Naive thymus-derived CD4-positive, alpha-beta T cell (primary cell): Measurements from ENCODE around the gene CCDC85C. TPM values are rescaled to one million over a fixed set of nuclear protein-coding genes. Genes with fewer than 3 reads are reported as not detected.

Experiments
- ATAC-seq: fragments of 150-1000 bp; cut with Tn5 transposase; 2 replicates; pipeline ENCODE4 v1.10.0; 2021; ENCODE audit warnings: mild to moderate bottlenecking, moderate library complexity
- CTCF ChIA-PET: fragments of 350-600 bp; sonication (Branson Sonifier 250); formaldehyde crosslinking; loops from one replicate; lab custom pipeline; 2021; ENCODE audit warnings: antibody characterized with exemption; lab: Charles Lee
- POLR2A ChIA-PET: fragments of 350-600 bp; sonication (Branson Sonifier 250); formaldehyde crosslinking; loops from one replicate; lab custom pipeline; 2021; ENCODE audit warnings: antibody characterized with exemption, inconsistent platforms; lab: Charles Lee
- DNase-seq, 9 donors: peaks; one replicate each; pipeline versions ENCODE4 v3.0.0 to v3.0.0-alpha.2; 2020 to 2022; ENCODE audit warnings: mixed read lengths in 1 of 9
- H3K27ac ChIP-seq: one replicate; pipeline ENCODE4 v1.7.0; 2013; ENCODE audit warnings: mild to moderate bottlenecking, low read depth, low read length, moderate library complexity
- H3K27me3 ChIP-seq, 2 donors: one replicate each; pipeline ENCODE4 v1.7.0; 2013; ENCODE audit warnings: low read length in 2 of 2, mild to moderate bottlenecking in 2 of 2, moderate library complexity in 2 of 2; ENCODE audit not compliant: control insufficient read depth in 2 of 2, insufficient read depth in 2 of 2
- H3K36me3 ChIP-seq, 3 experiments: 1 replicate in 2 of 3; 2 replicates in 1 of 3; pipeline ENCODE4 v1.7.0; 2013; ENCODE audit warnings: low read length in 3 of 3, mild to moderate bottlenecking in 3 of 3, moderate library complexity in 1 of 3; ENCODE audit not compliant: insufficient read depth in 3 of 3, control insufficient read depth in 2 of 3
- H3K4me1 ChIP-seq, 2 donors: one replicate each; pipeline ENCODE4 v1.7.0; 2013; ENCODE audit warnings: low read length in 2 of 2, mild to moderate bottlenecking in 2 of 2, moderate library complexity in 1 of 2; ENCODE audit not compliant: control insufficient read depth in 2 of 2, insufficient read depth in 2 of 2
- H3K4me3 ChIP-seq: 2 replicates; pipeline ENCODE4 v1.7.0; 2013; ENCODE audit warnings: mild to moderate bottlenecking, low read length
- H3K9me3 ChIP-seq, 3 experiments: 1 replicate in 2 of 3; 2 replicates in 1 of 3; pipeline ENCODE4 v1.7.0; 2013; ENCODE audit warnings: low read length in 3 of 3; ENCODE audit not compliant: control insufficient read depth in 2 of 3
- H3K27ac Mint-ChIP-seq, 9 donors: one replicate each; pipeline ENCODE4 v1.8.0; 2020 to 2022; ENCODE audit warnings: mixed read lengths in 9 of 9, mild to moderate bottlenecking in 8 of 9, moderate library complexity in 5 of 9, inconsistent platforms in 2 of 9
- H3K27me3 Mint-ChIP-seq, 5 donors: one replicate each; pipeline ENCODE4 v1.8.0; 2021 to 2022; ENCODE audit warnings: mixed read lengths in 5 of 5, mild to moderate bottlenecking in 1 of 5
- H3K36me3 Mint-ChIP-seq, 5 donors: one replicate each; pipeline ENCODE4 v1.8.0; 2020 to 2022; ENCODE audit warnings: mixed read lengths in 5 of 5, mild to moderate bottlenecking in 3 of 5, inconsistent platforms in 1 of 5
- H3K4me1 Mint-ChIP-seq, 7 donors: one replicate each; pipeline ENCODE4 v1.8.0; 2020 to 2022; ENCODE audit warnings: mixed read lengths in 7 of 7, mild to moderate bottlenecking in 3 of 7, inconsistent platforms in 1 of 7
- H3K4me3 Mint-ChIP-seq, 10 donors: one replicate each; pipeline ENCODE4 v1.8.0; 2020 to 2022; ENCODE audit warnings: mild to moderate bottlenecking in 10 of 10, mixed read lengths in 10 of 10, moderate library complexity in 6 of 10, inconsistent platforms in 2 of 10
- H3K9me3 Mint-ChIP-seq, 11 donors: one replicate each; pipeline ENCODE4 v1.8.0; 2020 to 2022; ENCODE audit warnings: mixed read lengths in 11 of 11, mild to moderate bottlenecking in 4 of 11, inconsistent platforms in 1 of 11, moderate library complexity in 1 of 11
- intact Hi-C, 2 donors: fragments of 100-400 bp; cut with micrococcal nuclease; formaldehyde crosslinking; loops; one replicate each; pipeline ENCODE4 v1.15.1; 2023
- polyA plus RNA-seq, 2 donors: library from polyadenylated mRNA; unstranded; fragments of 300-500 nt; fragmentation: Illumina TruSeq; gene quantifications; one replicate each; pipeline ENCODE4 v1.2.3, GENCODE V29; 2021
- total RNA-seq, 6 experiments: library from RNA in 5 of 6; stranded (reverse) in 5 of 6; gene quantifications; 1 replicate in 5 of 6; 2 replicates in 1 of 6; pipeline ENCODE4 v1.2.3 and lab custom pipeline; 2021 to 2026

Gene CCDC85C
- total and polyA plus RNA-seq, 7 experiments from 2014 or later = 0.76 to 9.9 (median 7.8) TPM

- Histone ChIP-seq H3K4me1 (no peaks in the 10 kb centered on the region), H3K4me3 (no peak overlapping the region), H3K36me3 (no peaks in the 10 kb centered on the region), H3K27ac (no peak overlapping the region), H3K9me3 (no peaks in the 10 kb centered on the region), H3K27me3 (no peaks in the 10 kb centered on the region)
- DNase-seq (no peak), ATAC-seq (no peak)
- Mint-ChIP-seq H3K27me3 (no peaks in the 10 kb centered on the region), H3K4me3 (no peak overlapping the region), H3K4me1 (peaks cover 0 to 21% (median 14%) of the 10 kb centered on the region in 7 donors), H3K9me3 (no peaks in the 10 kb centered on the region), H3K36me3 (no peaks in the 10 kb centered on the region), H3K27ac (no peak overlapping the region)
- ChIA-PET CTCF (no interaction called here), POLR2A (no interaction called here)
- intact Hi-C loops = no loop called here
Measured at GRCh38 chr14:99544991-99545390, 59.0 kb downstream of the CCDC85C start.

DNA sequence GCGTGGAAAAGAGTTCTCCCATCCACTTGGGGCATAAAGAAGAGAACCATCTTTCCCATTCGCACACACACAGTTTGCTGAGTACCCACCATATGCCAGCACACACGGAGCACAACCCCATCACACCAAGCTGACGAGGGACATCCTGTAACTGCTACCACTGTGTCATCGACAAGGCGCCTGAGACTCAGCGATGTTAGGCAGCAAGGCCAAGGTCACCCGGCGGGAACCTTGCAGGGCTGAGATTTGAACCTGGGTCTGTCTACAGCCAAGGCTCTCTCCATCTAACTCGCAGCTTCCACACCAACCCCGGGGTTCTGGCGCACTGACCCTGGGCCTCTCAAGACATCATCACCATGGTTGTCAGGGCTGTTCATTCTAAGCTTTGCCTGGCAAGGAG, 60.0 kb downstream of the CCDC85C start:
- H3K4me3 ChIP-seq = no peak overlapping the region
- Mint-ChIP-seq H3K4me3 (no peak overlapping the region), H3K4me1 (peaks cover 0 to 21% (median 14%) of the 10 kb centered on the region in 7 donors), H3K27me3 (no peaks in the 10 kb centered on the region), H3K27ac (peak overlapping the region in 1 of 9 donors; percentile 24), H3K36me3 (no peaks in the 10 kb centered on the region), H3K9me3 (no peaks in the 10 kb centered on the region)
- DNase-seq (no peak), ATAC-seq (no peak)
- no peaks in the 10 kb centered on the region for H3K36me3 ChIP-seq
- H3K27me3 ChIP-seq = no peaks in the 10 kb centered on the region
- no peaks in the 10 kb centered on the region for H3K4me1 ChIP-seq
- H3K27ac ChIP-seq = no peak overlapping the region
- intact Hi-C loops = no loop called here
- CTCF ChIA-PET = no interaction called here
- no peaks in the 10 kb centered on the region for H3K9me3 ChIP-seq
- POLR2A ChIA-PET = no interaction called here

- ATAC-seq = no peak
- ChIA-PET POLR2A (no interaction called here), CTCF (no interaction called here)
Measured at GRCh38 chr14:99543370-99543769, 60.6 kb downstream of the CCDC85C start.

GRCh38 chr14:99542566-99542965, 61.4 kb downstream of the CCDC85C start:
- Mint-ChIP-seq H3K9me3 (no peaks in the 10 kb centered on the region), H3K27me3 (no peaks in the 10 kb centered on the region), H3K4me1 (peaks cover 0 to 21% (median 15%) of the 10 kb centered on the region in 7 donors), H3K36me3 (no peaks in the 10 kb centered on the region), H3K4me3 (no peak overlapping the region), H3K27ac (no peak overlapping the region)
- intact Hi-C loops = no loop called here
- Histone ChIP-seq H3K9me3 (no peaks in the 10 kb centered on the region), H3K27me3 (no peaks in the 10 kb centered on the region), H3K4me3 (no peak overlapping the region), H3K36me3 (no peaks in the 10 kb centered on the region), H3K27ac (no peak overlapping the region), H3K4me1 (no peaks in the 10 kb centered on the region)
- no peak for DNase-seq
- CTCF ChIA-PET = no interaction called here
- no peak for ATAC-seq
- POLR2A ChIA-PET = no interaction called here

More at GRCh38 chr14:99543370-99543769, 60.6 kb downstream of the CCDC85C start:
- no peaks in the 10 kb centered on the region for H3K9me3 Mint-ChIP-seq
- H3K36me3 ChIP-seq = no peaks in the 10 kb centered on the region
- H3K27ac ChIP-seq = no peak overlapping the region
- no peaks in the 10 kb centered on the region for H3K27me3 ChIP-seq
- no peaks in the 10 kb centered on the region for H3K36me3 Mint-ChIP-seq
- peaks cover 0 to 21% (median 17%) of the 10 kb centered on the region in 7 donors for H3K4me1 Mint-ChIP-seq
- no peaks in the 10 kb centered on the region for H3K4me1 ChIP-seq
- no peak overlapping the region for H3K4me3 ChIP-seq
- intact Hi-C loops = no loop called here
- H3K27ac Mint-ChIP-seq = no peak overlapping the region
- DNase-seq = no peak
- H3K4me3 Mint-ChIP-seq = no peak overlapping the region
- no peaks in the 10 kb centered on the region for H3K27me3 Mint-ChIP-seq
- H3K9me3 ChIP-seq = no peaks in the 10 kb centered on the region

DNA sequence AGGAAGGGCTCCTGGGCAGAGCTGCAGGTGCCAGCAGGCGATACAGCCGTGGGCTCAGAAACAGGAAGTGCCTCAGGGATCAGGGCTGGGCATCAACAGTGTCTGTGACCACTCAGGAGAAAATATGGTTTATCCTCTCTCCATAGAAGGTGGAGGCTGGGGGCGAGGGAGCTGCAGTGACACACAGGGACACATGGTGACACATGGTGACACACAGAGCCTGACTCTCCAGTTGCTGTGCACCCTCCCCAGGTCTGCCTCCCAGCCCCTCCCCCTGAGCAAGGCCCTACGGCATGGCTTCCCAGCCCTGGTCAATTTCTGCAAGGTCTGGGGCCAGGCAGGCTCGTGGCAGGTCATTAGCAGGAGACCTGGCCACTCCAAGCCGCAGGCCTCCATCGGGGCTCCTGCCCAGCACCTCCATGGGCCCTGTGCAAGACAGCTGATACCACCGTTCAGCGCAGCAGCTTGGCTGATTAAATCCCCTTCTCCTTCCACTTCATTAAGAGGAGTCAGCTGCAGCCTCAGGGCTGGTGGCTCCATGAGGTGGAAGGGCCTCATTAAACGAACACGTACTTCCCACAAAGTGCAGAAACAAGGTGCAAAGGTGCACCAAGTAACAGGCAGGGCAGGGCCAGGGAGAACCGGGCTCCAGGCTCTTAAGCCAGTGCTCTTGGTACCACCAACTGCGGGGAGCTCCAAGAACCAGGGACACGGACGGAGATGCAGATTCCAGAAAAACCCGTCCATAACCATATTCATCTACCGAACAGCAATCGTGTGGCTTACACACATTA, 62.1 kb downstream of the CCDC85C start:
- Histone ChIP-seq H3K36me3 (no peaks in the 10 kb centered on the region), H3K9me3 (no peaks in the 10 kb centered on the region), H3K27me3 (no peaks in the 10 kb centered on the region), H3K4me1 (no peaks in the 10 kb centered on the region), H3K27ac (no peak overlapping the region), H3K4me3 (no peak overlapping the region)
- ChIA-PET CTCF (no interaction called here), POLR2A (no interaction called here)
- Mint-ChIP-seq H3K9me3 (no peaks in the 10 kb centered on the region), H3K27me3 (no peaks in the 10 kb centered on the region), H3K36me3 (no peaks in the 10 kb centered on the region), H3K4me3 (peak overlapping the region in 1 of 10 donors; percentile 39), H3K27ac (no peak overlapping the region), H3K4me1 (peaks cover 0 to 21% (median 15%) of the 10 kb centered on the region in 7 donors)
- peak; percentile 12 for ATAC-seq
- intact Hi-C loops = no loop called here
- DNase-seq = no peak

- Mint-ChIP-seq H3K4me1 (peaks cover 0 to 21% (median 15%) of the 10 kb centered on the region in 7 donors), H3K36me3 (no peaks in the 10 kb centered on the region), H3K9me3 (no peaks in the 10 kb centered on the region), H3K4me3 (peak overlapping the region in 1 of 10 donors; percentile 39), H3K27ac (peak overlapping the region in 4 of 9 donors; percentile 22 to 55 (median 52)), H3K27me3 (no peaks in the 10 kb centered on the region)
- intact Hi-C loops = no loop called here
- H3K9me3 ChIP-seq = no peaks in the 10 kb centered on the region
- no peak for DNase-seq
- no peaks in the 10 kb centered on the region for H3K27me3 ChIP-seq
- no peak overlapping the region for H3K27ac ChIP-seq
- ChIA-PET POLR2A (interaction anchor here (0.5 kb wide), 1 partner anchor 74 kb away, joined by 4 read pairs; no protein-coding TSS in a partner anchor), CTCF (no interaction called here)
- ATAC-seq = no peak
- H3K36me3 ChIP-seq = no peaks in the 10 kb centered on the region
- no peaks in the 10 kb centered on the region for H3K4me1 ChIP-seq
- H3K4me3 ChIP-seq = no peak overlapping the region
Measured at GRCh38 chr14:99541211-99541610, 62.8 kb downstream of the CCDC85C start.
